ENCODE data around the gene FOSB. TPM values are rescaled to one million over a fixed set of nuclear protein-coding genes. Genes with fewer than 3 reads are reported as not detected.

FOSB gene
- total RNA-seq (2022; extraction: Qiagen RNA extraction; ENCODE audit: low read depth): 8.6 to 16.5 TPM (median 13.5 TPM) in 5 replicates

GRCh38 chr19:45467456-45468158 is at the start of gene FOSB:
FOSB (plus strand) TSS chr19:45467996; CDS start chr19:45468587, 591 bp downstream.

GRCh38 chr19:45423589-45424190 is 44.1 kb upstream of the FOSB start, which contains the start of gene ERCC1:
ERCC1 (minus strand) TSS chr19:45423917; CDS start chr19:45423374, 543 bp downstream.

DNA sequence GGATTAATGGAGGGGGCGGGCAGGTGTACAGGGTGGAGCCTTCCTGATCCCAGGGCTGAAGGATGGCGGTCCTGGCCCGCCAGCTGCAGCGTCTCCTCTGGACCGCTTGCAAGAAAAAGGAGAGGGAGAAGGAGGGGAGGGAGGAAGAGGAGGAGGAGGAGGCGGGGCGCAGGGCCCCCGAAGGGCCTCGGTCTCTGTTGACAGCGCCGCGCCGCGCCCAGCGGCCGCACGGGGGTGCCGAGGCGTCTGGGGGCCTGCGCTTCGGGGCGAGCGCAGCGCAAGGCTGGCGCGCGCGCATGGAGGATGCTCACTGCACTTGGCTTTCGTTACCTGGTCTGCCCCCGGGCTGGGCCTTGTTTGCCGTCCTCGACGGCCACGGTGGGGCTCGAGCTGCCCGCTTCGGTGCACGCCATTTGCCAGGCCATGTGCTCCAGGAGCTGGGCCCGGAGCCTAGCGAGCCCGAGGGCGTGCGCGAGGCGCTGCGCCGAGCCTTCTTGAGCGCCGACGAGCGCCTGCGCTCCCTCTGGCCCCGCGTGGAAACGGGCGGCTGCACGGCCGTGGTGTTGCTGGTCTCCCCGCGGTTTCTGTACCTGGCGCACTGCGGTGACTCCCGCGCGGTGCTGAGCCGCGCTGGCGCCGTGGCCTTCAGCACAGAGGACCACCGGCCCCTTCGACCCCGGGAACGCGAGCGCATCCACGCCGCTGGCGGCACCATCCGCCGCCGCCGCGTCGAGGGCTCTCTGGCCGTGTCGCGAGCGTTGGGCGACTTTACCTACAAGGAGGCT is 30.8 kb downstream of the FOSB start, which contains the start of gene PPM1N:
TSS of gene PPM1N (plus strand) at position 33 of the 785 bp plus-strand sequence. CDS start at position 63, 30 bp downstream.

GRCh38 chr19:45506989-45507871 is 39.4 kb downstream of the FOSB start, which contains the start of gene VASP:
VASP (plus strand) TSS chr19:45507479; CDS start chr19:45507772, 293 bp downstream.

Other genes with a start within 250 kb of the FOSB start
- gene EXOC3L2, start 222.6 kb upstream of the FOSB start, total RNA-seq (2022; extraction: Qiagen RNA extraction; ENCODE audit: low read depth): 1.2 to 2.3 TPM (median 1.7 TPM) in 5 replicates
- gene MARK4, start 216.7 kb upstream of the FOSB start, total RNA-seq (2022; extraction: Qiagen RNA extraction; ENCODE audit: low read depth): 6.5 to 9.8 TPM (median 7.1 TPM) in 5 replicates
- gene CKM, start 145.1 kb upstream of the FOSB start, total RNA-seq (2022; extraction: Qiagen RNA extraction; ENCODE audit: low read depth): 0.10 TPM in 1 of 5 replicates, not detected in the others
- gene KLC3, start 127.2 kb upstream of the FOSB start, total RNA-seq (2022; extraction: Qiagen RNA extraction; ENCODE audit: low read depth): 0.41 to 0.78 TPM (median 0.65 TPM) in 5 replicates
- gene ERCC2, start 97.4 kb upstream of the FOSB start, total RNA-seq (2022; extraction: Qiagen RNA extraction; ENCODE audit: low read depth): 10.7 to 13.6 TPM (median 12.8 TPM) in 5 replicates
- 36.0 to 42.8 TPM (median 38.5 TPM) in 5 replicates for gene PPP1R13L, start 62.9 kb upstream of the FOSB start, total RNA-seq (2022; extraction: Qiagen RNA extraction; ENCODE audit: low read depth)
- 43.2 to 53.5 TPM (median 49.7 TPM) in 5 replicates for gene POLR1G, start 61.4 kb upstream of the FOSB start, total RNA-seq (2022; extraction: Qiagen RNA extraction; ENCODE audit: low read depth)
- 146 to 178 TPM (median 168 TPM) in 5 replicates for gene ERCC1, start 44.1 kb upstream of the FOSB start, total RNA-seq (2022; extraction: Qiagen RNA extraction; ENCODE audit: low read depth)
- gene RTN2, start 29.1 kb downstream of the FOSB start, total RNA-seq (2022; extraction: Qiagen RNA extraction; ENCODE audit: low read depth): 10.7 to 18.4 TPM (median 12.8 TPM) in 5 replicates
- 6.9 to 9.6 TPM (median 8.7 TPM) in 5 replicates for gene PPM1N, start 30.4 kb downstream of the FOSB start, total RNA-seq (2022; extraction: Qiagen RNA extraction; ENCODE audit: low read depth)
- 200 to 267 TPM (median 250 TPM) in 5 replicates for gene VASP, start 39.5 kb downstream of the FOSB start, total RNA-seq (2022; extraction: Qiagen RNA extraction; ENCODE audit: low read depth)
- gene OPA3, start 116.8 kb downstream of the FOSB start, total RNA-seq (2022; extraction: Qiagen RNA extraction; ENCODE audit: low read depth): 12.7 to 20.1 TPM (median 18.1 TPM) in 5 replicates
- 0.14 to 0.34 TPM (median 0.27 TPM) in 5 replicates for gene GPR4, start 134.2 kb downstream of the FOSB start, total RNA-seq (2022; extraction: Qiagen RNA extraction; ENCODE audit: low read depth)
- 17.2 to 24.8 TPM (median 22.8 TPM) in 5 replicates for gene EML2, start 171.4 kb downstream of the FOSB start, total RNA-seq (2022; extraction: Qiagen RNA extraction; ENCODE audit: low read depth)
- 2.4 to 5.1 TPM (median 3.9 TPM) in 5 replicates for gene GIPR, start 200.2 kb downstream of the FOSB start, total RNA-seq (2022; extraction: Qiagen RNA extraction; ENCODE audit: low read depth)
- gene SNRPD2, start 224.0 kb downstream of the FOSB start, total RNA-seq (2022; extraction: Qiagen RNA extraction; ENCODE audit: low read depth): 743 to 1,005 TPM (median 782 TPM) in 5 replicates
- gene QPCTL, start 224.7 kb downstream of the FOSB start, total RNA-seq (2022; extraction: Qiagen RNA extraction; ENCODE audit: low read depth): 7.3 to 9.5 TPM (median 8.6 TPM) in 5 replicates

All from A549 treated with GW870086 at 1 μM for 4 hours (cell line).